HG03060 (cell line): ENCODE results near the gene DIP2C.

ENCODE experiments used
- ATAC-seq: cut with Tn5 transposase; IDR thresholded peaks from one replicate; pipeline ENCODE4 v1.9.1; 2021; ENCODE audit warnings: low read depth, moderate number of reproducible peaks; ENCODE audit not compliant: unreplicated experiment

DIP2C gene

DNA sequence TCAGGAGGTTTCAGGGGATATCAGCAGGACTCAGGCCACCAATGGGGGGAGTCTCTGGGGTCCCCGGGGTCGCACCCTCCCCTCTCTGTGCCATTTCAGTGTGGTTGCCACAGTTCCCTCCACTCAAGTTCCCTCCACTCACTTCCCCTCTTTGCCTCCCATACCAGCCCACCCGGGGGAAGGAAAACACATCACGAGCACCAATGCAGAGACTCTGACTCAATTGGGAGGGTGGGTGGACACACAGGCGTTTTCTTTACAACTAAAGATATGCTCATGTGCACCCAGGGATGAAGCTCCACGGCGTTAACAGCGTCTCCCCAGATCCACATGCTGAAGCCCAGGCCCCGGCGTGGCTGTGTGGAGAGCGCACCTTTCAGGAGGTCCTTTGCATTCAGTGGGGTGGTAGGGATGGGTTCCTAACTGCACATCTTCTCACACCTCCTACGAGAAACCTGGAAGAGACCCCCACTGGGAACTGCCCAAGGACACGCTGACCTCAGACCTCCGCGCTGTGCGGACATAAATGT is 300.1 kb downstream of the DIP2C start:
- no peak for ATAC-seq

GRCh38 chr10:388661-389045 is 300.8 kb downstream of the DIP2C start:
- ATAC-seq = no peak

- ATAC-seq = no peak
These were observed 301.4 kb downstream of the DIP2C start for GRCh38 chr10:387909-388660.

DNA sequence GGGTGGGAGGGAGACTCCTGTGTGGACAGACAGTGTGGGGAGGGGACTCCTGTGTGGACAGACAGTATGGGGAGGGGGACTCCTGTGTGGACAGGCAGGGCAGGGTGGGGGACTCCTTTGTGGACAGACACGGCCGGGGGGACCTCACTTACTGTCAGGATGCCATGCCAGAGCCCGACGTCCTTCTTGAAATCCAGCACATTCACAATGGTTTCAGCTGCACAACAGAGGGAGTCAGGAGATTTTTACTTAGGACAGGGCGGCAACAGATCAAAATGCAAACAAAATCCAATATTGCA is 301.9 kb downstream of the DIP2C start:
- ATAC-seq = no peak

- no peak for ATAC-seq
These were observed 302.5 kb downstream of the DIP2C start for GRCh38 chr10:386771-387592.

GRCh38 chr10:385571-386300 is 303.7 kb downstream of the DIP2C start:
- no peak for ATAC-seq

DNA sequence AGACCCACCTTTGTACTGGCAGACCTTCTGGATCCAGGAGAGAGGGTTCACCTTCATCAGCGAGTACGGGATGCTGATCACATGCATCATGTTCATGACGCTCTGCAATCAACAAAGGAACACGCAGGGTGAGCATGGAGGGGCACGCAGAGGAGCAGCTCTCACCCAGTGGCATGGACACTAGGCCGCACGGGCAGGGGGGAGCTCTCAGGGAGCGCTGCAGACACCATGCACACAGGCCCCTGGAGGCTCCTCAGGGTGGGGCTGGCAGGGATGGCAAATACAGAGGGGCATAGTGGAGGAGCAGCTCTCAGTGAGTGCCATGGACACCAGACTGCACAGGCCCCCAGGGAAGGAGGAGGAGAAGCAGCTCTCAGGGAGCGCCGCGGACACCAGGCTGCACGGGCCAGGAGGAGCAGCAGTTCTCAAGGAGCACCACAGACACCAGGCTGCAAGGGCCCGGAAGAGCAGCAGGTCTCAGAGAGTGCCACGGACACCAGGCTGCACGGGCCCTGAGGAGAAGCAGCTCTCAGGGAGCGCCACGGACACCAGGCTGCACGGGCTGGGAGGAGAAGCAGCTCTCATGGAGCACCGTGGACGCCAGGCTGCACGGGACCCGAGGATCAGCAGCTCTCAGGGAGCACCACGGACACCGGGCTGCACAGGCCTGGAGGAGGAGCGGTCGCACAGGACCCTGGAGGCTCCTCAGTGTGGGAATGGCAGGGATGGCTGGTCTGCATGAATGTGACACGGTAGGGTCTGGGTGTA is 304.7 kb downstream of the DIP2C start:
- no peak for ATAC-seq

DNA sequence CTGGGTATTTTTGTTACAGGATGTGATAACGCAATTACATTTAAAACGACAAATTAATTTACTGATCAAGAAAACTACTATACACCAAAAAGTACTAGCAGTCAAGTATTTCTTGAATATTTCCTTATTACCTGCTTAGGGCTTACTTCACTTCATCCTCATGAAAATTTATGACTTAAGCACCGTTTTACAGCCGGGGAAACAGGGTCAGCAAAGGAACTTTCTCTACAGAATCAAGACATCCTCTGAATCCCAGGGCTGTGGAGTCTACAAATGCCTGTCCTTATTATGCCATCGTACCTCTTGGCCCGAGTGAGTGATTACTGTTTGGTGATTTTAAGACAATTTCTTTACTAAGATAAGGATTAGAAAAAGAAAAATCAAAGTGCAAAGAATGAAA is 305.9 kb downstream of the DIP2C start:
- ATAC-seq = no peak

DNA sequence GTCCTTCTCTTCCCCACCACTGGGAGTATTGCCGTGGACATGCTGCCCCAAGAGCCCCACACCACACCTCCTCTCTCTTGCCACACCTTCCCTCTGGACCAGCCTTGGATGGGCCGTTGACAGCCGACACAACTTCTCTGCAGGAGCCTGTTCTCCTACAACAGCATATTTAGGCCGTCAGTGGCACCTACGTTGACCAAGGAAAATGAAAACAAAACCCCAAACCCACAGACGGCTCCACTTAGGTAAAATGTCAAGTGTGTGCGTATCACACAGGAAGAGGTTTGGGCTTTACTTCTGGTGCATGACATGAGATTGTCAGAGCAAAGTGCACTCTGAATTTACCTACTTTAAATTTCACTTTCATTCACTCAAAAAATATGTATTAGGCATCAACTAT is 307.7 kb downstream of the DIP2C start:
- no peak for ATAC-seq

- ATAC-seq = no peak
These were observed 308.1 kb downstream of the DIP2C start for GRCh38 chr10:381346-381745.

GRCh38 chr10:380313-380940 is 309.0 kb downstream of the DIP2C start:
- ATAC-seq = no peak

DNA sequence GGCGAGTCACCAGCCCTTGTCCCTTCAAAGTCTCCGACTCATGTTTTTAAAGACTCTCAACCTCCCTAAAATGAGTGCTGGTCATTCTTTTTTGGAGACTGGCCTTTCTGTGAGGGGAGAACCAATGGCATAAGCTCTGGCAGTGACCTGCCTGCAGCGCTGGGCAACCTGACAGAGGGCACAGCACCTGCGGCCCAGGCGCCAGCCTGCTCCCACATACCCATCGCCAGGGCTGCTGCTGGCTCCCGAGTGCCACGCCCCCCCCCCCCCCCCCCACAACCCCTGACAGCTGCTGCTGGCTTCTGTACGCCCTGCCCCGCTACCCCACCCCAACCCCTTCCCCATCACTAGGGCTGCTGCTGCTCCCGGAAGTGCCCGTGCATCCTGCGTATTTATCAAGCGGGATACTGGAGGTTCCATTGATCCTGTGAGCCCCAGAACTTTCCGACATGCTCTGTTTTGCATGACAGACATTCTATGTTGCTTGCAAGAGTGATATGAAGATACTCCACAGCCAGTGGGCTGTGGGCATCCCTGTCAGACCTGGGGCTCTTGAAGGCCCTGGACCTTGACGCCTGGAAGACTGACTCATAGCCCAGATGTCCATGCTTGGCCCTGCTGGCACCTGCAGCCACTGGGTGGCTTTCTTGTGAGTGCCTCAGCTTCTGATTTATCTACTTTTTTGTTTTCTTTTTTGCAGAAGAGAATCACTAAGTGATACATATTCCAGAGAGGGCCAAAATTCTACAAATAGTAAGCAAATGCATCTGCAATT is 310.4 kb downstream of the DIP2C start:
- ATAC-seq = no peak

- ATAC-seq = no peak
These were observed 311.1 kb downstream of the DIP2C start for GRCh38 chr10:378230-378929.

DNA sequence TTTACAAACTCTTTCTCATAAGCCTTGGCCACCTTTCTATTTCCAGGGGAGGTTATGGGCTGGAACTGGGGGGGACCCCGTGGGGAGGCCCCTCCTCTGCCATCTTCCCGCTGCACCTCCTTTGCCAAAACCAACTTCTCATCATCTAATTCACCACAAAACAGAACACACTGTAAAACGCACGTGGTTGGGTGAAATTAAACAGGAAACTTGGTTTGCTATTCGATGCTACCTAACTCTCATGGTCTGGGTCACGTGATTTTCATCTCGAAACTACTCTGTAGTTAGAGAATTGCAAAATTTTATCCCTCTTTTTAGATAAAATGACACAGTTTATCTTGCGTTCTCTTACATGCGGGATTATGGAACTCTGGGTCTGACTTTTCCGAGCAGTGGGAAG is 312.2 kb downstream of the DIP2C start:
- ATAC-seq = no peak

GRCh38 chr10:375815-376505 is 313.5 kb downstream of the DIP2C start:
- ATAC-seq = no peak

- no peak for ATAC-seq
These were observed 315.1 kb downstream of the DIP2C start for GRCh38 chr10:374354-374753.

DNA sequence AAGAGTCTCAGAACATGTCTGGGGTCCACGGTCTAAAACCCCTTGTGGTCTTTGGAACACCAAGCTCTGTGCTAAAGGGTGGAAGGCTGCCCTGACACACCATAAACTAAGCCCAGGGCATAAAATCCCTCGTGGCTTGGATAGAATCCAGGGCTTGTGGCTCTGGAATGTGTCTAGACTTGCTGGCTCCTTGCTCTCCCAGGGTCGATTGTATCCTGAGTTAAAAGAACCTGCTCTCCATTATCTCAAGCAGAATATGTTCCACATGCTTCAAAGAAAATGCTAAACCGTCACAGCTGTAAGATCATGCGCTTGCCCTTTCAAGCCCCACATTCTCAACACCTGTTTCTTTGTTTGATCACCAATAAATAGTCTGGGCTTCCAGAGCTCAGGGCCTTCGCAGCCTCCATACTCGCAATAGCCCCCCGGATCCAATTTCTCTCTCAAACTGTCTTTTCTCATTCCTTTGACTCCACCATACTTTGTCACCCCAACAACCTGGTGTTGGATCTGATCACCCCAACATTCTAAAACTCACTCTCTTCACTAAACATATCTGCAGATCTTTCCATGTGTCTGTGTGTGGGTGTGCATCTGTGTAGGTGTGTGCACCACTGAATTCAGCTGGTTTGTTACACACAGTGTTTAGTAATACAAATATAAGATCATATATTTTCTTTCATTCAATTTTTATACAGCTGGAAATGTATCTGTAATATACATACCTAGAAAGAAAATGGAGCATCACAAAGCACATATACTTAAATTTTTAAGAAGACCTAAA is 315.8 kb downstream of the DIP2C start:
- ATAC-seq = no peak
